Measurements from ENCODE around the gene ZNF330.
"Not testable (repeated sequence)": the region's sequence is repeated elsewhere in the genome, so short reads cannot be mapped to it uniquely, and the experiment has no call there.

Gene ZNF330

GRCh38 chr4:141216002-141216761 is 4.5 kb upstream of the ZNF330 start:
- H3K4me3 ChIP-seq (ENCODE audit: low read length), result no peak overlapping the region
- TF ChIP-seq, protein P1, sequence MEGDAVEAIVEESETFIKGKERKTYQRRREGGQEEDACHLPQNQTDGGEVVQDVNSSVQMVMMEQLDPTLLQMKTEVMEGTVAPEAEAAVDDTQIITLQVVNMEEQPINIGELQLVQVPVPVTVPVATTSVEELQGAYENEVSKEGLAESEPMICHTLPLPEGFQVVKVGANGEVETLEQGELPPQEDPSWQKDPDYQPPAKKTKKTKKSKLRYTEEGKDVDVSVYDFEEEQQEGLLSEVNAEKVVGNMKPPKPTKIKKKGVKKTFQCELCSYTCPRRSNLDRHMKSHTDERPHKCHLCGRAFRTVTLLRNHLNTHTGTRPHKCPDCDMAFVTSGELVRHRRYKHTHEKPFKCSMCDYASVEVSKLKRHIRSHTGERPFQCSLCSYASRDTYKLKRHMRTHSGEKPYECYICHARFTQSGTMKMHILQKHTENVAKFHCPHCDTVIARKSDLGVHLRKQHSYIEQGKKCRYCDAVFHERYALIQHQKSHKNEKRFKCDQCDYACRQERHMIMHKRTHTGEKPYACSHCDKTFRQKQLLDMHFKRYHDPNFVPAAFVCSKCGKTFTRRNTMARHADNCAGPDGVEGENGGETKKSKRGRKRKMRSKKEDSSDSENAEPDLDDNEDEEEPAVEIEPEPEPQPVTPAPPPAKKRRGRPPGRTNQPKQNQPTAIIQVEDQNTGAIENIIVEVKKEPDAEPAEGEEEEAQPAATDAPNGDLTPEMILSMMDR (conservative IDR thresholded peaks at IDR 0.05; ENCODE audit: low read length), result no peak
- DNase-seq (ENCODE audit: low read depth), result no peak

DNA sequence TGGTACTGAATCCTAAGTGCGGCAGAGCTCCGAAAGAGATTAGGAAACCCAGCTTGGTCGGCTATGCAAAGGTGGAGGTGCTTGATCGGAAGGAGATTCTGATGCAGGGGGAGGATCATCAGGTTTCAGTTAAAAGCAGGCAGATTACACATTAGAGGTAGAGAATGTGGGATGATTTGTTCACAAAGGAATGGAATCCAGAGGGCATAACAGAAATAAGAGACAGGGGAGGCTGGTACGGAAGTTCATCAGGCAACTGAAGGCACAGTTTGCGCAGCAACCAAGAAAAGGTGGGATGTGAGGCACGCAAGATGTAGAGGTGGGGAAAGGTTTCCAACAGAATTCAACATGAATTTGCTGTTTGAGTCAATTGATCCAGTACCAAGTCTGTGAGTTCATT is 424 bp upstream of the ZNF330 start:
- TF ChIP-seq, protein P1 (conservative IDR thresholded peaks at IDR 0.05; ENCODE audit: low read length), result no peak
- H3K4me3 ChIP-seq (ENCODE audit: low read length), result peak overlapping the region; percentile 83
- no peak for DNase-seq (ENCODE audit: low read depth)

DNA sequence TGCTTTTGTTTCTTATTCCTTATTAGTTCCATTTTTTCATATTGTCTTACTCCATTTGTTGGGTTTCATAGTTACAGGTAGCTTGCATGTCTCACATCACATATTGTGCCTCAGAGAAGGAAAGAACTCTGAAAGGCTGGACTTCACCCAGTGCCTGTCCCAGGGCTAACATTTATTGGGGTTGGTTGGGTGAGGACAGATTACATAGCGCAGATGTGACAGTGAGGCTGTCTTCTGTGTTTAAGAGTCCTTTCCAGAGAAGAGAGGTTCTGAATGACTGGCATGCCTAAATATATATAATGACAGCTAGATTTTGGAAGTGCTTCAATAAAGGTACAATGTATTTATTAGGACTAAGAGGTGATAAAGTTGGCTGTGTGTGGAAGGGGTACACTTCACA is 2.7 kb downstream of the ZNF330 start:
- TF ChIP-seq, protein P1 (conservative IDR thresholded peaks at IDR 0.05; ENCODE audit: low read length), result no peak
- no peak overlapping the region for H3K4me3 ChIP-seq (ENCODE audit: low read length)
- DNase-seq (ENCODE audit: low read depth), result no peak

- H3K4me3 ChIP-seq (ENCODE audit: low read length); DNase-seq (ENCODE audit: low read depth): not testable (repeated sequence)
Measured at GRCh38 chr4:141227280-141227679, 6.6 kb downstream of the ZNF330 start.

DNA sequence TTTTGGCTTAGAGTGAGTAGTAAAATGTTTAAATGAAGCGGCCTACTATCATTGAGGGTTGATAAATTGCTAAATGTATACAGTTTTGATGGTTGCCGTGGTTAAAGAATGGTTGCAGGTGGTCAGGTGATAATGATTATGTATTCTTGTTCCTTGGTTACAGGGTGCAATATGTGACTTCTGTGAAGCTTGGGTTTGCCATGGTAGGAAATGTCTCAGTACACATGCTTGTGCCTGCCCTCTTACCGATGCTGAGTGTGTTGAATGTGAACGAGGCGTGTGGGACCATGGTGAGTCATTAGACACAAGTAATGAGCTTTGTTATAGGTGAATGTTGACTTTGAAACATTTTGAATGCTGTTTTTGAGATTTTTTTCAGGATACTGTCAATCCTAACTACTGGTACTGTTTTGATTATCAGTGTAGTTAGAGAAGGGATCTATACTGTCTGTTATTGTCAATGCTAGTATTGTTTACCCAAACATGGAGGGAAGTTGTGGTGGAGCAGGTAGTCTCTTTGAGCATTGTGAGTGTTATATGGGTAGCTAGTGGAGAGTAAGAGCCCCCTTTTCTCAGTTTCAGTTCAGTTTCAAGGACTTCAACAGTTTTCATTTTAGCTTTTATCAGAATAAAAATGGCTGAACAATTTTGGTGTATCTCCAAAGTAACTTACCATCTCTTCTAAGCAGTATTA is 8.9 kb downstream of the ZNF330 start:
- TF ChIP-seq, protein P1 (conservative IDR thresholded peaks at IDR 0.05; ENCODE audit: low read length), result no peak
- no peak overlapping the region for H3K4me3 ChIP-seq (ENCODE audit: low read length)
- DNase-seq (ENCODE audit: low read depth), result no peak

DNA sequence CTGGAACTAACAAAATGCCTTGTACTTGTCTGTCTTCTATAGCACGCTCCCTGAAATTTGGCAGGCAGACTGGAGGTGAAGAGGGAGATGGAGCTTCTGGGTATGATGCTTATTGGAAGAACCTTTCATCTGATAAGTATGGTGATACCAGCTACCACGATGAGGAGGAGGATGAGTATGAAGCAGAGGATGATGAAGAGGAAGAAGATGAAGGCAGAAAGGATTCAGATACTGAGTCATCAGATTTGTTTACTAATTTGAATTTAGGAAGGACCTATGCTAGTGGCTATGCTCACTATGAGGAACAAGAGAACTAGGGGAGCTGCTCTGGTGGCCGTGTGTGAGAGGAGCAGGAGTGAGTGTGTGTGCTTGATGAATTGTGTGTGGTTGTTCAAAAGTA is 13.0 kb downstream of the ZNF330 start:
- H3K4me3 ChIP-seq (ENCODE audit: low read length), result no peak overlapping the region
- no peak for DNase-seq (ENCODE audit: low read depth)
- TF ChIP-seq, protein P1 (conservative IDR thresholded peaks at IDR 0.05; ENCODE audit: low read length), result no peak

DNA sequence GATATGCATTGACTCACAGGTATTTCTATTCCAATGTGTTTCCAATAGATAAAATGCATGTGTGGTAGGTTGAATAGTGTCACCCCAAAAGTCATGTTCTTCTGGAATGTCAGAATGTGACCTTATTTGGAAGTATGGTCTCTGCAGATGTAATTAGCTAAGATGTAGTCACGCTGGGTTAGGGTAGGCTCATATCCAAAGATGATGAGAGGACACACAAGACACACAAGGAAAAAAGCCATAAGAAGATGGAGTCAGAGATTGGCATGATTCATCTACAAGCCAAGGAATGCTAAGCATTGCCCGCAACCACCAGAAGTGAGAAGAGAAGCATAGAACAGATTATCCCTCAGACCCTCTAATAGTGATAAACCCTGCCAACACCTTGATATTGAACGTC is 17.5 kb downstream of the ZNF330 start:
- TF ChIP-seq, protein P1 (conservative IDR thresholded peaks at IDR 0.05; ENCODE audit: low read length), result no peak
- no peak overlapping the region for H3K4me3 ChIP-seq (ENCODE audit: low read length)
- DNase-seq (ENCODE audit: low read depth), result peak; percentile 44

Measured in AG10803 (cell line).